Measurements from ENCODE around the gene MIPOL1.

The MIPOL1 gene

GRCh38 chr14:37270629-37271028 is 72.9 kb downstream of the MIPOL1 start:
- Mint-ChIP-seq H3K27ac (no peak overlapping the region), H3K4me1 (no peaks in the 10 kb centered on the region), H3K36me3 (ENCODE audit: low read depth) (peaks cover 13% of the 10 kb centered on the region), H3K9me3 (no peaks in the 10 kb centered on the region), H3K27me3 (ENCODE audit: low read depth) (no peaks in the 10 kb centered on the region), H3K4me3 (no peak overlapping the region)
- TF ChIP-seq CTCF (IDR thresholded peaks at IDR 0.05; ENCODE audit: unreplicated experiment in 3 of 3): no peak

- no peak overlapping the region for H3K4me3 Mint-ChIP-seq
- no peak overlapping the region for H3K27ac Mint-ChIP-seq
- no peaks in the 10 kb centered on the region for H3K27me3 Mint-ChIP-seq (ENCODE audit: low read depth)
- TF ChIP-seq CTCF (IDR thresholded peaks at IDR 0.05; ENCODE audit: unreplicated experiment in 3 of 3): no peak
- H3K4me1 Mint-ChIP-seq: no peaks in the 10 kb centered on the region
- H3K36me3 Mint-ChIP-seq (ENCODE audit: low read depth): peaks cover 3% of the 10 kb centered on the region
- H3K9me3 Mint-ChIP-seq: no peaks in the 10 kb centered on the region
These were observed 74.8 kb downstream of the MIPOL1 start for GRCh38 chr14:37272569-37272968.

GRCh38 chr14:37274652-37275051 is 76.9 kb downstream of the MIPOL1 start:
- Mint-ChIP-seq H3K9me3 (no peaks in the 10 kb centered on the region), H3K36me3 (ENCODE audit: low read depth) (no peaks in the 10 kb centered on the region), H3K27ac (no peak overlapping the region), H3K4me3 (no peak overlapping the region), H3K4me1 (no peaks in the 10 kb centered on the region), H3K27me3 (ENCODE audit: low read depth) (no peaks in the 10 kb centered on the region)
- no peak for TF ChIP-seq CTCF (IDR thresholded peaks at IDR 0.05; ENCODE audit: unreplicated experiment in 3 of 3)

- H3K4me3 Mint-ChIP-seq: no peak overlapping the region
- H3K27me3 Mint-ChIP-seq (ENCODE audit: low read depth): no peaks in the 10 kb centered on the region
- no peaks in the 10 kb centered on the region for H3K9me3 Mint-ChIP-seq
- peaks cover 2% of the 10 kb centered on the region for H3K36me3 Mint-ChIP-seq (ENCODE audit: low read depth)
- H3K4me1 Mint-ChIP-seq: no peaks in the 10 kb centered on the region
- no peak overlapping the region for H3K27ac Mint-ChIP-seq
- no peak for TF ChIP-seq CTCF (IDR thresholded peaks at IDR 0.05; ENCODE audit: unreplicated experiment in 3 of 3)
These were observed 78.2 kb downstream of the MIPOL1 start for GRCh38 chr14:37275963-37276362.

GRCh38 chr14:37278636-37279538 is 81.2 kb downstream of the MIPOL1 start:
- Mint-ChIP-seq H3K27me3 (ENCODE audit: low read depth) (no peaks in the 10 kb centered on the region), H3K27ac (no peak overlapping the region), H3K4me1 (no peaks in the 10 kb centered on the region), H3K4me3 (no peak overlapping the region), H3K9me3 (no peaks in the 10 kb centered on the region), H3K36me3 (ENCODE audit: low read depth) (peaks cover 5% of the 10 kb centered on the region)
- no peak for TF ChIP-seq CTCF (IDR thresholded peaks at IDR 0.05; ENCODE audit: unreplicated experiment in 3 of 3)

- no peak for TF ChIP-seq CTCF (IDR thresholded peaks at IDR 0.05; ENCODE audit: unreplicated experiment in 3 of 3)
- H3K9me3 Mint-ChIP-seq: no peaks in the 10 kb centered on the region
These were observed 82.1 kb downstream of the MIPOL1 start for GRCh38 chr14:37279818-37280217.

More at GRCh38 chr14:37279818-37280217, 82.1 kb downstream of the MIPOL1 start:
- H3K36me3 Mint-ChIP-seq (ENCODE audit: low read depth): peaks cover 5% of the 10 kb centered on the region
- no peak overlapping the region for H3K4me3 Mint-ChIP-seq
- H3K27me3 Mint-ChIP-seq (ENCODE audit: low read depth): no peaks in the 10 kb centered on the region
- no peak overlapping the region for H3K27ac Mint-ChIP-seq
- no peaks in the 10 kb centered on the region for H3K4me1 Mint-ChIP-seq

All from nephron (organoid).